ENCODE data around the gene ADORA3.

ADORA3 gene

DNA sequence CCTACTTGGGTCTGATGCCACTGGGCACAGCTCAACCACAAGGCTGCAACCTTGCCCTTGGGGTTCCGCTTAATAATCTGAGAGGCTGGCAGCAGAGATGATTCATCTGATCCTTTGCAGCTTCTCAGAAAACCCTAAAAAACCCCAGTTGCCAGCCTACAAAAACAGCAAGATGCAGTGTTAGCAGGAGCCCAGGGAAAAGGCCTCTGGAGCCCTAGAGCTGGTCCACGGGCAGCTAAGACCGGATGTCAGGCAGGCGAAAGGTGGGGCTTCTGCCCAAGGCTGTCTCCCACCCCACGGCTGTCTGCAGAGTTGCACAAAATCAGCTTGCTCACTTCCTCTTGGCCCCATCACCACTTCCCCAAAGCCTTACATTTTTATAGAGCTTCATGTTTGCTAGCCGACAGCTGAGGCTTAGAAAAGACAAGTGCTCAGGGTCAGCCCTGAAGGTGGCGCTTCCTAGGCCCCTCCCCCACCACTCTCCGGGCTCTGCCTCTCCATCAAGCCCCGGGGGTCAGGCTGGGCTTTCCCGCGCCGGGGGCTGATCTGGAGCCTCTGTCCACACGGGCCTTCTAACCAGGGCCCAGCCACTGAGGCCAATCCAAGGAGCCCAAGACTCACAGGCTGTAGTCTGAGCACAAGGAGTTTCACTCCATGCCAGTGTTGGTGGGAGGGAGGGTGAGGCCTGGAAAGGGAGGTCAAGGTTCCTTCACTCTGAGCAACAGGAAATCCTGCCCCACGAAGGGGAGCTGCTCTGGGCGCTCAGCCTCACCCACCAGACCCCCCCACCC, 4.2 kb upstream of the ADORA3 start:
- peak overlapping the region; percentile 6 for H3K4me3 ChIP-seq (ENCODE audit: control insufficient read depth, low read depth, low read length)

DNA sequence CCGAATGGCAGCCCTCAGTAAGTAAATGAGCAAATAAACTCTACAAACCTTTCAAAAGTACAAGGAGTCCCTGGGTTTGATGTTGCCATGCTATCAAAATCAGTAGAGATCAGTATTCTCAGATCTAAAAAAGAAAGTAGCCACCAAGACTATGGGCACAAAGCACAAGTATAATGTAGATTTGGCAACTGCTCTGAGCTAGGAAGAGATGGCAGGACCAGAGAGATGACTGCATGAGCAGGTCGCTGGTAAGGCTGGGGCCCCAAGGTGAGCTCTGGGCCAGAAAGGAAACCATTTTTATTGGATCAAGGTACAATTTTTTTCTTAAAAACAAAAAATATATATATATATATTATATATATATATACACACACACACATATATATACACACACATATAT, 3.1 kb upstream of the ADORA3 start:
- TF ChIP-seq, protein P1, sequence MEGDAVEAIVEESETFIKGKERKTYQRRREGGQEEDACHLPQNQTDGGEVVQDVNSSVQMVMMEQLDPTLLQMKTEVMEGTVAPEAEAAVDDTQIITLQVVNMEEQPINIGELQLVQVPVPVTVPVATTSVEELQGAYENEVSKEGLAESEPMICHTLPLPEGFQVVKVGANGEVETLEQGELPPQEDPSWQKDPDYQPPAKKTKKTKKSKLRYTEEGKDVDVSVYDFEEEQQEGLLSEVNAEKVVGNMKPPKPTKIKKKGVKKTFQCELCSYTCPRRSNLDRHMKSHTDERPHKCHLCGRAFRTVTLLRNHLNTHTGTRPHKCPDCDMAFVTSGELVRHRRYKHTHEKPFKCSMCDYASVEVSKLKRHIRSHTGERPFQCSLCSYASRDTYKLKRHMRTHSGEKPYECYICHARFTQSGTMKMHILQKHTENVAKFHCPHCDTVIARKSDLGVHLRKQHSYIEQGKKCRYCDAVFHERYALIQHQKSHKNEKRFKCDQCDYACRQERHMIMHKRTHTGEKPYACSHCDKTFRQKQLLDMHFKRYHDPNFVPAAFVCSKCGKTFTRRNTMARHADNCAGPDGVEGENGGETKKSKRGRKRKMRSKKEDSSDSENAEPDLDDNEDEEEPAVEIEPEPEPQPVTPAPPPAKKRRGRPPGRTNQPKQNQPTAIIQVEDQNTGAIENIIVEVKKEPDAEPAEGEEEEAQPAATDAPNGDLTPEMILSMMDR (conservative IDR thresholded peaks at IDR 0.05; ENCODE audit: control insufficient read depth, insufficient read depth, low read depth, low read length) = no peak
- no peak for DNase-seq (ENCODE audit: low read depth)
- no peak overlapping the region for H3K4me3 ChIP-seq (ENCODE audit: control insufficient read depth, low read depth, low read length)

More for the DNA sequence above, 4.2 kb upstream of the ADORA3 start:
- DNase-seq (ENCODE audit: low read depth) = peak; percentile 55
- TF ChIP-seq, protein P1 (conservative IDR thresholded peaks at IDR 0.05; ENCODE audit: control insufficient read depth, insufficient read depth, low read depth, low read length) = peak; percentile 1

DNA sequence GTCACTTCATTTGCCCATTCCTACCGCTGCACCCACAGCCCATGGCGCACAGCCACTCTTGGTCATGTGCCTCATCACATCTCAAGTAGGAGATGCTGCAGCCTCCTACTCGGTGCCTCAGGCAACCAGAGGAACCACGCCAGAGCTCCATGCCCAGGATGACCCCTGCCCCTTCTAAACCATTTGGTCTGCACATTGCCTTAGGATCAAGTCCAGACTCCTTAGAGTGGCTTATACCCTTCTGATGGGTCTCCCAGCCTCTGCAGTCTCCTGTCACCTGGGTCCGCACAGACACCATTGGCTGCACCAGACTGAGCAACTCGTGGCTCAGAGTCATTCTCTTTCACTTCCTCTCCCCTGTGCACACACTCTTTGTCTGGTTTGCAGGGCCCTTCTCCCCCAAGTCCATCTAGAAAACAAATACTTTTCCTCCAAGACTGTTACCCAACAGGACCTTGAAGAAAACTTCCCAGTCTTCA, 2.2 kb upstream of the ADORA3 start:
- DNase-seq (ENCODE audit: low read depth) = no peak
- H3K4me3 ChIP-seq (ENCODE audit: control insufficient read depth, low read depth, low read length) = no peak overlapping the region
- TF ChIP-seq, protein P1 (conservative IDR thresholded peaks at IDR 0.05; ENCODE audit: control insufficient read depth, insufficient read depth, low read depth, low read length) = no peak

DNA sequence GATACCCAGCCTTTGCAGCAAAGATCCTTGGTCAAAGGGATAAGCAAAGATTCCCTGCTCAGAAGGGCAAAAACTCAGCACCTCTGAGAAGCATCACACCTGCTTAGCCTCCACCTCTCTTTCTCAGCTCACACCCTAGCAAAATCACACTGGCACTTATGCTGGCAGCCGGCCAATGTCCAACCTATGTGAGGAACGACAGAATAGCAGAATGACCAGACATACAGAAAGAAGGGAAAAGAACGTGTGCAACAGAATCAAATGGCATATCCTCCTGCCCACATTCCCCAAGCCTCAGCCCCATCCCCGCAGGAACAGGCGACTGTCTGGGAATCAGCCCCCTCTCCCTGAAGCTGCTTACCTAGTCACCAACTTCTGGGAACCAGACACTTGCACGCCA, 664 bp upstream of the ADORA3 start:
- no peak overlapping the region for H3K4me3 ChIP-seq (ENCODE audit: control insufficient read depth, low read depth, low read length)
- no peak for DNase-seq (ENCODE audit: low read depth)
- TF ChIP-seq, protein P1 (conservative IDR thresholded peaks at IDR 0.05; ENCODE audit: control insufficient read depth, insufficient read depth, low read depth, low read length) = no peak

DNA sequence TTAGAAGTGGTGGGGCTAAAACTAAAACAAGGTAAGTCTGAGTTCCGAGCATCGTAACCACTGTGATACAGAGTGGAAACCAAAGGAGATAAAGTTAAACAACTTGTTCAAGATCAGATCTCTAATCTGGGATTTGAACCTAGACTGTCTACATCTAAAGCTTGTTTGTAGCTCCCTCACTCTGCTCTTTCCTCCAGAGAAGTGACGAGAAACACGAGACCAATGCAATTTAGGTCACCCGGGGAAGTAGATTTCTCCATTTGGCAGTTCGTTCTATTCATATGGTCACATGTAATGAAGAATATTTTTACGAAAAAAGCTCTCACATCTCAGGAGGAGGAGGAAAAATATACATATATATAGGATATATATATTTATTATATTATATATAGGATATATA, 1.8 kb downstream of the ADORA3 start:
- no peak overlapping the region for H3K4me3 ChIP-seq (ENCODE audit: control insufficient read depth, low read depth, low read length)
- TF ChIP-seq, protein P1 (conservative IDR thresholded peaks at IDR 0.05; ENCODE audit: control insufficient read depth, insufficient read depth, low read depth, low read length) = no peak
- no peak for DNase-seq (ENCODE audit: low read depth)

DNA sequence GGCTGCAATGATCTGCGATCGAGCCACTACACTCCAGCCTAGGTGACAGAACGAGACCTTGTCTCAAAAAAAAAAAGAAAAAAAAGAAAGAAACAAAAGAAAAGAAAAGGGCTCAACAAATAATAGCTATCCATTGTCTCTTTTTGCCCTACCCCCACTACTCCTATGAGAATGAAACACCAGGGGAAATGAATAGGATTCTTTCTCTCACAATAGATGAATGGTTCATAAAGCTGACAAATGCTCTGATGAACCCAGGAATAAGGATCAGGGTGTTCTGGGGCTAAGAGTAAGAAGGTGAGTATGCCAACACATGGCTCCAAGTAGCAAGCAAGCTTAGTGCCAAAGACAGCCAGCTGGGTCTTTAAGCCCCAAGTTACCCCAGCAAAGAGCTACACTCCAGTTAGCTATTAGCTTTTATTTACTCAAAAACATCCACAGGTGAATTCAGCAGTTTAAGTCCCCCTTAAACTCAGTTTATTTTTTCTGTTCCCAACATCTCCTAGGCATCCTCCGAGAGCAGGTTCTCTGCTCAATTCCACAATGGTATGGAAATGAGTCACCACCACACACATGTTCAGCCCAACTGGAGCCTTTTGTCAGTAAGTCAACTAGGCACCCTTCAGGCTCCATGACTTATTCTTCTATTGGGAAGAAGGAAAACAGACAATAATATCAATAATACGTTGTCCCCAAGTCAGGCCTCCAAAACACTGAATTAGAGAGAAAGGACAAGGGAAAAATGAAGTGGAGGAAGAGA, 4.2 kb downstream of the ADORA3 start:
- TF ChIP-seq, protein P1 (conservative IDR thresholded peaks at IDR 0.05; ENCODE audit: control insufficient read depth, insufficient read depth, low read depth, low read length) = no peak
- no peak for DNase-seq (ENCODE audit: low read depth)
- H3K4me3 ChIP-seq (ENCODE audit: control insufficient read depth, low read depth, low read length) = no peak overlapping the region
